ENCODE results near the gene ABCA9. TPM values are rescaled to one million over a fixed set of nuclear protein-coding genes. Genes with fewer than 3 reads are reported as not detected.
A peak's percentile ranks its signal among the peaks of the same experiment; 100 is the strongest.
"Not testable (repeated sequence)": the region's sequence is repeated elsewhere in the genome, so short reads cannot be mapped to it uniquely, and the experiment has no call there.

Gene ABCA9
- total RNA-seq, 1 donor from 2014 or later: 32.7 TPM

DNA sequence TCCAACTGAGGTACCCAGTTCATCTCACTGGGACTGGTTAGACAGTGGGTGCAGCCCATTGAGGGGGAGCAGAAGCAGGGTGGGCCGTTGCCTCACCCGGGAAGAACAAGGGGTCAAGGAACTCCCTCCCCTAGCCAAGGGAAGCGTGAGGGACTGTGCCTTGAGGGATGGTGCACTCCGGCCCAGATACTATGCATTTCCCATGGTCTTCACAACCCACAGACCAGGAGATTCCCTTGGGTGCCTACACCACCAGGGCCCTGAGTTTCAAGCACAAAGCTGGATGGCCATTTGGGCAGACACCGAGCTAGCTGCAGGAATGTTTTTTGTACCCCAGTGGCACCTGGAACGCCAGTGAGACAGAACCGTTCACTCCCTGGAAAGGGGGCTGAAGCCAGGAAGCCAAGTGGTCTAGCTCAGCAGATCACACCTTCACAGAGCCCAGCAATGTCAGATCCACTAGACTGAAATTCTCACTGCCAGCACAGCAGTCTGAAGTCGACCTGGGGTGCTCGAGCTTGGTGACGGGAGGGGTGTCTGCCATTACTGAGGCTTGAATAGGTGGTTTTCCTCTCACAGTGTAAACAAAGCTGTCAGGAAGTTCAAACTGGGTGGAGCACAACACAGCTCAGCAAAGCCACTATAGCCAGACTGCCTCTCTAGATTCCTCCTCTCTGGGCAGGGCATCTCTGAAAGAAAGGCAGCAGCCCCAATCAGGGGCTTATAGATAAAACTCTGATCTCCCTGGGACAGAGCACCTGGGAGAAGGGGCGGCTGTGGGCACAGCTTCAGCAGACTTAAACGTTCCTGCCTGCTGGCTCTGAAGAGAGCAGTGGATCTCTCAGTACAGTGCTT is 9.9 kb upstream of the ABCA9 start:
- DNase-seq (ENCODE audit: missing footprints); ATAC-seq; intact Hi-C loops (cut with DNase I): not testable (repeated sequence)

DNA sequence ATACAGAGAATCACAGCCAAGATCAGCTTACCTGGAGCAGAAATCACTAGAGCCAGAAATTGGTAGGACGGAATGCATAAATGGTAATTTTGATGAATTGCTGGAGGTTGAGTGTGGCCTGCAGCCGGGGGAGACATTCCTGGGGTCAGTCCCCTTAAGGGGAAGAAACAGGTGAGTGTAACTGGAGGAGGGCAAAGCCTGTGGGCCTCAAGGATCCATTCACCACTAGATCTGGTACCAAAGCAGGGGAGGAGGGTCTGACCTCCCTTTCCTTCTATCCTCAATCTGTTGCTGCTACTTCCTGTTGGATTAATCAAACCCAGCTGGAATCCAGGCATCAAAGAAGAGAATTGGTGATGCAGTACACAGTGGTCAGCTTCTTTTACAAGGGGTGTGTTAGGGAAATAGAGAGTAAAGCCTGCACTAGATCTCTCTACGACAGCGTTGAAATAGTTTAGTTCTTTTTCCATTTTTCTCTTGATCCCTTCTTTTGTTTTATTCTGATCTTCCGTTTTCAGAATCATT is 8.6 kb upstream of the ABCA9 start:
- DNase-seq (ENCODE audit: missing footprints): no peak
- no peak for ATAC-seq
- intact Hi-C loops (cut with DNase I): no loop called here

DNA sequence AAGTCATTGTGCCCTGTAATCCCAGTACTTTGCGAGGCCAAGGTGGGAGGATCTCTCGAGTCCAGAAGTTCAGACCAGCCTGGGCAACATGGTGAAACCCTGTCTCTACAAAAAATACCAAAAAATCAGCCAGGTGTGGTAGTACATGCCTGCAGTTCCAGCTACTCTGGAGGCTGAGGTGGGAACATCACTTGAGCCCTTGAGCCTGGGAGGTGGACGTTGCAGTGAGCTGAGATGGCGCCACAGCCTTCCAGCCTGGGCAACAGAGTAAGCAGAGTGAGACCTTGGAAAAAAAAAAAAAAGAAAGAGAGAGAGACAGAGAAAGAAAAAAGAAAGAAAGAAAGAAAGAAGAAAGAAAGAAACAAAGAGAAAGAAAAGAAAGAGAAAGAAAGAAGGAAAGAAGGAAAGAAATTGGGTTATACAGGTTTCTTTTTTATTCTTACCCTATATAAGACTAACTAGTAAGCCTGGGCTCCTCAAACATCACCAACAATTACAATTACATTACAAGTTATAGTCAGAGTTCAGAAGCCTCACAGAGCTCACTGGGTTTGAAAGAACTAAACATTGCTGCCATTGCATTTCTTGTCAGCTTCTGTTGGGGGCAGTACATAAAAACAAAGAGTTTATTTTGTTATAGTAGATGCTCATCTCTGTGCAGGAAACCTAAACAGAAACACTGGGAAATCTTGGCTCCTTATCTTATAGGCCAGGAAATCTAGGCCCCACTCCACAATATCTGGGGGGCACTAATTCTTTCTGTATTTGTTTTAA is 6.7 kb upstream of the ABCA9 start:
- DNase-seq (ENCODE audit: missing footprints) (no peak), ATAC-seq (no peak)
- intact Hi-C loops (cut with DNase I): no loop called here

DNA sequence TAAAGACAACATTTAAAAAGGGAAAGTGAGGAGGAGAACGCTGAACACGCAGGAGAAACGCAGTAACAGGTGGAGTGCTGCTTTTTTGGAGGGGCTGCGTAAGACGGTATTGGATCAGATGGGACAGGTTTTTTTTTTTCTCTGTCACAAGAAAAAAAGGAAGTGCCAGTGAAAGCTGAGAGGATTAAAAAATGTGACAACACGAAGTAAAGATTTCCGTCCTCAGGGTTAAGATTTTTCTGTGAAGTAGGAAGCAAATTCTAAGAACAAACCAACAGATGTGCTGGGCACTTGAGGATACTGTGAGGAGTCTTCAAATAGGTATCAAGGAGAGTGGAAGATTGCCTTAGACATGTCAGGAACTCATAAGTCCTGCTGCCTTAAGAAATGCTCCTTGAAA is 5.8 kb upstream of the ABCA9 start:
- intact Hi-C loops (cut with DNase I): no loop called here
- ATAC-seq (no peak), DNase-seq (ENCODE audit: missing footprints) (no peak)

DNA sequence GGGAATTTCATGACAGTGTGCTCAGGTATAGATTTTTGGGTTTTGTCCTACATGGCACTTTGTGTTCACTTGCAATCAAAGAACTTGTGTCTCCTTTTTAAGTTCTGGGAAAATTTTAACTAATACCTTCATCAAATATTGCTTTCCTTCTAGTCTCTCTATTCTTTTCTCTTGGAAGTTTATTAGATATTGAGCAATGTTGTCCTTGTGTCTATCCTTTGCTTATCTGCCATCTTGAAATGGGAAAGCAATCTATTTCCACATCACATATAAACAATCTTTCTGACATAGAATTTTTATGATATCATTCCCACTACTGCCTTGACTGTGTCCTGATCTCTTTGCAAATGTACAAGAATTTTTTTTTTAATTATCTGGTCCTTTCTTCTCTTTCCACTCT is 4.4 kb upstream of the ABCA9 start:
- no peak for ATAC-seq

DNA sequence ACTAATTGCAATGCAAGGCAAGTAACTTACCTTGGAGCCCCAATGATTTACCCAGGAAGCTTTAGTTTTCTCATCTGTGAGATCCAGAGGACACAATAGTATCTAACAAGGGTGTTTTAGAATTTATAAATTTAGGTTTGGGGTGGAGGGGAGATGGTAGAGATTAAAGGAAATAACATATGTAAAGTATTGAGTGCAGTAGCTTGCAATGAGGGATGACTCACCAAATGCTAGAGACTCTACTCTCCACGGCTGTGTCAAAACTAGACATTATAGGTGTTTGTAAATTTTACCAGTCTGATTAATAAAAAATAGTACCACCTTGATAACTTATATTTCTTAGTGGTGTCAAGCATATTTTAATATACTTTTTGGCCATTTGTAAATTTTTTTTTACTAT is 3.7 kb upstream of the ABCA9 start:
- intact Hi-C loops (cut with DNase I): no loop called here
- DNase-seq (ENCODE audit: missing footprints) (no peak), ATAC-seq (no peak)

More for the DNA sequence above, 4.4 kb upstream of the ABCA9 start:
- intact Hi-C loops (cut with DNase I): no loop called here
- DNase-seq (ENCODE audit: missing footprints): no peak

DNA sequence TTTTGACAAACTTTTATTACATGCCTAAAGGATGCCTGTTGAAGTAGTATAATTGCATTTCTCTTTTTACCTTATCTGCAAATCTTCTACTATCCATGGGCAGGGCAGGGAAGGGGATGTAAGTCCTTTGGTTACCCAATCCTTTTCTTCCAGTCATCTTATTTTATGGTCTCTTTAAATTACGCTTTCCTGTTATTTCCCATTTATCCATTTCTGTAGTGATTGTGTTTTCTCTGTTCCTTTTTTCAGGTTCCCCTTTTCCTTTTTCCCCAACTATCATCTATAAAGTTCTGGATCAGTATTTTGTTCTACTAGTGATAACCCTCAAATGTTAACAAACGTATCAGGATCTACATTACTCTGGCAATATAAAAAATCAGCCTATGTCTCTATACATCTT is 3.3 kb upstream of the ABCA9 start:
- DNase-seq (ENCODE audit: missing footprints) (no peak), ATAC-seq (no peak)
- intact Hi-C loops (cut with DNase I): no loop called here

DNA sequence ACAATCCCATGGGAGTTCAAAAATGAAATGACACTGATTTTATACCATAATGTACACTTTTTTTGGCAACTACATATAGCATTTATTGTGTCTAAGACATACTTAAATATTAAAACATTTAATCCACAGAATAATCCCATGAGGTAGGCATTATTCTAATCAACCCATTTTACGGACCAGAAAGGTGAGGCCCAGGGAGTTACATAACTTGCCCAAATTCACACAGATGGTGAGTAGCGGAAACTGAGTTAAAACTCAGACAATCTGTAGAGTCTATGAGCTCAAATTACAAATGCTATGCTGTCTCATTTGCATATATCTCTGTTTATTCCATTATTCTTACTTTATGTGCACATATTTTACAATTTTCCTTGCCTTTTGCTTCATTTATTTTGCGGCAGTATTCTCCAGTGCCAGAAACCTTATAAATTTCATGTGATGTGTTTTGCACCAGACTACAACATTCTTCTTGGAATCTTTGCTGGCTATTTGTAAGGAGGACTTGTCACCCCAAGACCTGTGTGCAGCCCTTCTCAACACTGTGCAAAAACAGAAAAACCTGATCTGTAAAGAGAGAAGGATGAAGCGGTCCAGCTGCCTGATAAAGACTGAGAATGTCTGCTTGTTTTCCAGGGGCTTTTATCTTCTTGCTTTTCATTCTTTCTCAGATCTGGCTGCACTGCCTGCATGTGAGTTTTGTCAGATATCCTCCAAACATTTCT is 2.3 kb upstream of the ABCA9 start:
- DNase-seq (ENCODE audit: missing footprints) (no peak), ATAC-seq (peak; percentile 12)
- intact Hi-C loops (cut with DNase I): no loop called here

DNA sequence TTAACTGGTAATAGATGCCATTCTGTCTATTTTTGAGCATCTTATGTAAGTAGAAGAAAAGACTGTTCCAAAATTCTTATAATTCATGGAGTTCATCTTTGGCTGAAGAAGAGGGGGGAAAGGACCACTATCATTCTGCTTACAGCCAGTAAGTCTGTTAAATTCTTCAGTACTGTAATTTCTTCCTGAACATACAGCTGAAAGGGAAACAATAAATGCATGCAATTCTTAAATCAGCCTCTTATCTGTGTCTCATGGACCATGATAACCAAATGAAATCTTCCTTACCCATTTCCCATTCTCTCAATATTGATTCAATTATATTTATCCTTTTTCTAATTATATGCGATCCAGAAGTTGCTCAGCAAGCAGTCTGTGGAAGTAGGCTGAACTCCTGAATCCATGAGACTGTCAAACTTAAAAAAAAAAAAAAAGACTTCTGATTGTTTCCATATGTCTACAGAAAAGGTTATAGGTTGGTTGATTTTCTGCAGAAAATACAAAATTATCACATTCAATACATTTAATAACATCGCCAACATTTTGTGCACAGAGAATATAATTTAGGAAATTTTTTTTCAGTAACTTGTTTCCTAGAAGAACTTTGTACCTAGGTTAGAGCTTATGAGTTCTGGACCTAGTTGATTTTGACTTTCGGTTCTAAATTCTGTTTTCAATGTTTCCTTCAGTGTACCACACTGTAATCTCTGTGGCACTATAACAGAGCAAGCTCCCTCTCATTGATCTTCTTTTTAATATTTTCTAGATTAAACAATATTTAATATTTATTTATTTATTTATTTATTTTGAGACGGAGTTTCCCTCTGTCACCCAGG is 1.2 kb upstream of the ABCA9 start:
- ATAC-seq: no peak
- intact Hi-C loops (cut with DNase I): no loop called here

DNA sequence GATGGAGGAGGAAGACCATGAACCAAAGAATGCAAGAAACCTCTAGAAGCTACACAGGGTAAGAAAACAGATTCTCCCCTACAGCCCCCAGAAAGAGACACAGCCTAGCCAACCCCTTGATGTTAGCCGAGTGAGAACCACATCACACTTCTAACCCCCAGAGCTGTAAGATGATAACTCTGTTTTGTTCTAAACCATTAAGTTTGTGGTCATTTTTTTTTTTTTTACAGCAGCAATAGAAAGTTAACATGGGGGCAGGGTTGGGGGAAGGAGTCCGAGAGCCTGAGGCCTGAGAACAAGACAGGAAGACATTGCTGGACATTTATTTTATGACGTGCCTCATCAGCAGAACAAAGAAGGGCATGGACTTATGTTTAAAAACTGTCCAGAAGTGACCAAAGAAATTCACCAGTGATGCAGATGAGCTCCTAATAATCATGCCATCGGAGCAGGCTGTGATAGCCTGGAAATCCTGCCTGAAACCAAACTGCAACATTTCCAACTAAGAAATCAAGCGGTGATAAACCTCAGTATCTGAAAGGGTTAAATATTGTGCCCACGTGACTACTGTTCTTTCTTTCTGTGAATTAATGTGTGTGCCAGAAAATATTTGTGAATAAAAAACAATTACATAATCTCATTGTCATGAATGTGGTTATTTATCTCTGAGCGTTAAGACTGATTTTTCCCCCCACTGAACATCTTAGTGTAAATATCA is 1.1 kb downstream of the ABCA9 start:
- ATAC-seq: no peak
- DNase-seq (ENCODE audit: missing footprints): no peak
- intact Hi-C loops (cut with DNase I): loop anchor here (10.0 kb wide), 1 partner anchor 285 kb away; no protein-coding TSS in a partner anchor

More for the DNA sequence above, 1.2 kb upstream of the ABCA9 start:
- no peak for DNase-seq (ENCODE audit: missing footprints)

DNA sequence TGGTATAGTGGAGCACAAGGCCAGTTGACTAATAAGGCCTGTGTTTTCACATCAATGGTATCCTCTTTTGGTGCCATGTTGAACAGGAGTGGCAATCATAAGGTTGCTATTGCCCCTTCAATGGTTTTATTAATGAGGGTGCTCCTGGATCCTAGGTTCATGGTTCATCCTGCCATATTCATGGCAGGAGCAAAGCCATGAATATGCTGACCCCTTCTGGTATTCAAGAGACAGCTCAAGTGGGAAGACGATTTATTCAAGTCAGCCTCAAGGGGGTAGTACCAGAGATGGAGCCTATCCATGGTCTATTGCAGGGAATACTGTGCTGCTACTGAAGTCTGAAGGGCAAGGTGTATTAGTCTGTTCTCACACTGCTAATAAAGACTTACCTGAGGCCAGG is 2.6 kb downstream of the ABCA9 start:
- ATAC-seq (no peak), DNase-seq (ENCODE audit: missing footprints) (no peak)
- intact Hi-C loops (cut with DNase I): loop anchor here (10.0 kb wide), 1 partner anchor 283 kb away; no protein-coding TSS in a partner anchor

DNA sequence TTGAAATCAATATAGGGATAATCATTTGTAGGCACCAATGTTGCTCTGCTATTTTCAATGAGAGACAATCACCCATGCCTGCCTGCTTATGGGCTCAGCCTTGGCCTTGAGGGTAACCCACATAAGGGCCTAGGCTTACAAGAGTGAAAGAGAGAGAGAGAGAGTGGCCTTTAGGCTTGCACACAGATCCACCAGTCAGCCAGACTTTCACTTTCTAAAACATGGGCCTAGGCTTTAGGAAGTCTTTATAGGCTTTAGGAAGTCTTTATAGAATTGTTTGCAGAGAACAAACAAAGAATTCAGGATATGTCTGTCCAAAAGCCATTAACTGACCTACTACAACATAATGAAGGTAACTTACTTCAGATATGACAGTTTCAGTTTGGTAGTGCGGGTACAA is 3.4 kb downstream of the ABCA9 start:
- intact Hi-C loops (cut with DNase I): loop anchor here (10.0 kb wide), 1 partner anchor 282 kb away; no protein-coding TSS in a partner anchor
- DNase-seq (ENCODE audit: missing footprints) (no peak), ATAC-seq (no peak)

DNA sequence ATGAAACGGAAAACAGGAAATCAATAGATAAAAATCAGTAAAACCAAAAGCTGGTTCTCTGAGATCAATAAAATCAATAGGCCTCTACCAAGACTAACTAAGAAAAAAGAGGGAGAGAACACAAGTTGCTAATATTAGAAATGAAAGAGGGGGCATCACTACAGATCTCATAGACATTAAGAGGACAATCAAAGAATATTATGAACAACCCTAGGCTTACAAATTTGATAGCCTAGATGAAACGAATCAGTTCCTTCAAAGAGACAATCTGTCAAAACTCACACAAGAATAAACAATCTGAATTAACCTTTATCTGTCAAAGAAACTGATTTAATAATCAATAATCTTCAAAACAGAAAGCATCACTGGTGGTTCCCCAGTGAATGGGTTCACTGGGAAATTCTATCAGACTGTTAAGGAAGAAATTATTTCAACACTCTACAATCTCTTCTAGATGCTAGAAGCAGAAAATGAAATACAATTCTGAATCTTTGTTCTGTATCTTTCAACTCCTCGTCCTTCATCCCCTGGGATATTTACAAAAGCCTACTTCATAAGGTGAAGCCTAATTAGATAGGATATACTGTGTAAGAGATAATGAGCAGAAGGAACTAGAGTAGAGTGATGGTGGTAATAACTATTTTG is 4.4 kb downstream of the ABCA9 start:
- intact Hi-C loops (cut with DNase I): loop anchor here (10.0 kb wide), 1 partner anchor 282 kb away; no protein-coding TSS in a partner anchor
- DNase-seq (ENCODE audit: missing footprints): no peak
- no peak for ATAC-seq

DNA sequence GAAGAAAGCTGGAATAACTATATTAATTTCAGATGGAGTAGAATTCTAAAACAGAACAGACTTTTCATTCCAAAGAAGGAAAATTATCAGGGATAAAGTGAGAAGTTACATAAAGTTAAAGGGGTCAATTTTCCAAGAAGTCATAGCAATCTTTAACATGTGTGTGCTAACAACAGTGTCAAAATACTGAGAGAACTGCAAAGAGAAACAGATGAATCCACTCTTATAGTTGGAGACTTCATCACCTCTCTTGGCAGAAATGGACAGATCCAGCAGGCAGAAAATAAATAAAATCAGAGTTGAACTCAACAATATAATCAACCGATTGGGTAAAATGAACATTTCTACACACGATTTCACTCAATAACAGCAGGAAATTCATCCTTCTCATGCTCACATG is 5.4 kb downstream of the ABCA9 start:
- peak; percentile 61 for ATAC-seq
- intact Hi-C loops (cut with DNase I): loop anchor here (10.0 kb wide), 1 partner anchor 281 kb away; no protein-coding TSS in a partner anchor
- DNase-seq (ENCODE audit: missing footprints): no peak

DNA sequence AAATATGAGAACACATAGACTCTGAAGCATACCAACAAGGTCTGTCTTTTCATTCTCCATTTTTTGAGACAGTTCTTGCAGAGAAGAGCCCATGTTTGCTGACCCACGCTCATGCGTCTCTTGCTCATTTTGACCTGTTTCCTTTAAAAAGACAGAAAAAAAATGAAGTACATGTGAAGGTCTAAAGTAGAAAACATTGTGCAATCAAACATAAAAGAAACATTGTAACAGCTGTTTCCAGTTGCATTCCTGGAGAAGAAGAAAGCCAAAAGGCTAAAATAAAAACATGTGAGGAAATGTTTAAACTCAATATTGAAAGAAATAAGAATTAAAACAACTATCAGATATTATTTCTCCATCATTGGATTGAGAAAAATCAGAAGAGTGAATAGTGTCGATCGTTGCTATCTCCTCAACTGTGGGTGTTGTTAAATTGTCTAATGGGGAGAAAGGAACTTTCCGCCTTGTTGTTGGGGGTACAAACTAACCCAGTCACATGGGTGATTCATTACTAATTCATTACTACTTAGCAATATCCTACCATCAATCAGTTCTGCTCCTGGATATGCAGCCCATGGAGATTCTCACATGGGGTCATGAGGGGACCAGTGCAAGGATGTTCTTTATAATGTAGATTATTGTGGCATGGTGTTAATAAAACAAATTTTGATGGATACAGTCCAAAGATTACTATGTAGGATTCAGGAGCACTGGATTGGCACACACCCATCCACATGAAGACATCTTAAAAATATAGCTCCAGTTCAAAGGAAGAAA is 9.5 kb downstream of the ABCA9 start:
- DNase-seq (ENCODE audit: missing footprints) (no peak), ATAC-seq (no peak)
- intact Hi-C loops (cut with DNase I): loop anchor here (10.0 kb wide), 1 partner anchor 276 kb away; no protein-coding TSS in a partner anchor

DNA sequence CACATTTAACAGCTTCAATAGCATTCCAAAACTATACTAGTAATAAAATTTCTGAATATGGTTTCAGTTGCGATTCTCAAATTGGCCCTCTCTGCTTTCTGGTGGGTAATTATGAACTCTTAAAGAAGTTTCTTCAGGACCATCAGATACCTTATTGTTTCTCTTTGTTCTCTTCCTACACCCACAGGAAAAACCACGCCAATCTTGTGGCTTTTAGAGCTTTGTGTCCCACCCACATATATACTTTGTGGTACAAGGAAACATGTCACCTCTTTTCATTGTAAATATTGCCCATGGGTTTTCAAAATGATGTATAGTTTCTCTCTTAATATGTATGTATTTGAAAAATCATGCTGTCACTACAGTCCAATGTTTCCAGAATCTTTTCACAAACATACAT is 12.1 kb downstream of the ABCA9 start:
- ATAC-seq: no peak
- intact Hi-C loops (cut with DNase I): loop anchor here (10.0 kb wide), 1 partner anchor 84 kb away; no protein-coding TSS in a partner anchor
- no peak for DNase-seq (ENCODE audit: missing footprints)
